Neural cell (in vitro differentiated cells): Measurements from ENCODE around the gene LGI4.

Experiments used
- EZH2 ChIP-seq: fragments of 200-600, 300-800 bp; shearing (Covaris generic), sonication (generic); IDR thresholded peaks from 2 replicates; pipeline ENCODE4 v1.6.1; 2014; ENCODE audit warnings: antibody characterized with exemption, low read length, borderline replicate concordance, mild to moderate bottlenecking; ENCODE audit not compliant: insufficient read depth, poor library complexity, severe bottlenecking
- MXI1 ChIP-seq: fragments of 450-650 bp; conservative IDR thresholded peaks from 2 replicates; pipeline ENCODE4 v1.6.1; 2014; ENCODE audit warnings: antibody characterized with exemption, mild to moderate bottlenecking; ENCODE audit not compliant: poor library complexity, severe bottlenecking
- POLR2AphosphoS5 ChIP-seq: IDR thresholded peaks from 2 replicates; pipeline ENCODE4 v1.6.1; 2012
- SMC3 ChIP-seq: fragments of 450-650 bp; conservative IDR thresholded peaks from 2 replicates; pipeline ENCODE4 v1.6.1; 2014; ENCODE audit warnings: antibody characterized with exemption, mild to moderate bottlenecking, moderate library complexity; ENCODE audit not compliant: poor library complexity
- TF ChIP-seq, protein P1 (sequence below): fragments of 450-650 bp; IDR thresholded peaks from 2 replicates; pipeline ENCODE4 v1.5.1; 2014; ENCODE audit warnings: antibody characterized with exemption, mild to moderate bottlenecking, moderate library complexity; ENCODE audit not compliant: poor library complexity, severe bottlenecking
- TF ChIP-seq, protein P2 (sequence below): IDR thresholded peaks from 2 replicates; pipeline ENCODE4 v1.6.1; 2012; ENCODE audit warnings: borderline replicate concordance

DNA sequence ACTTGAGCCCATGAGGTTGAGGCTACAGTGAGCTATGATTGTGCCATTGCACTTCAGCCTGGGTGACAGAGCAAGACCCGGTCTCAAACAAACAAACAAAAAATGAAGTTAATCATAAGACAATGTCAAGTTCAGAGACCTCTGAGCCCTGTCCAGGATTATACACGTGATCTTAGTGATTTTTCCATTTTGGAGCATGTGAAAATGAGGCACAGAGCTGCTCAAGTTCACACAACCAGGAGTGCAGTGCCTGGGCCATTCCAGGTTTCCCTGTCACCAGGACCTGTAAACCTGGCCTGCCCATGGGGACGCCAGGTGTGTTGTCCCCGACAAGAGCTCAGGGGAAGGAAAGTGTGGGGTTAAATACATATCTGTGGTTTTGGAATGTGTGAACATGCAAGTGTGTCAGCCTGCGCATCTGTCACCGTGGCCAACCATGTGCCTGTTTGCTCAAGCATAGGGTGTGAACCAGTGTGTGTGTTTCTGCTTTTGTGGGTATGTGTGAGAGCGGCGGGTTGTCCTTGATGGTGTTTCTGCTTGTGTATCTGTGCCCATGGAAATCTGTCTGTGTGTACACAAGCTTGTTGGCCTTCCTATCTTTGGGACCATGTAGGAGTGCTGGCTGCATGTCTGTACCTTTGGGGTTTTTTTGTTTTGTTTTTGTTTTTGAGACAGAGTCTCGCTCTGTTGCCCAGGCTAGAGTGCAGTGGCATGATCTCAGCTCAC, 2.3 kb upstream of the LGI4 start:
- TF ChIP-seq POLR2AphosphoS5 (no peak), EZH2 (no peak), SMC3 (no peak), MXI1 (no peak)
- TF ChIP-seq, protein P1, sequence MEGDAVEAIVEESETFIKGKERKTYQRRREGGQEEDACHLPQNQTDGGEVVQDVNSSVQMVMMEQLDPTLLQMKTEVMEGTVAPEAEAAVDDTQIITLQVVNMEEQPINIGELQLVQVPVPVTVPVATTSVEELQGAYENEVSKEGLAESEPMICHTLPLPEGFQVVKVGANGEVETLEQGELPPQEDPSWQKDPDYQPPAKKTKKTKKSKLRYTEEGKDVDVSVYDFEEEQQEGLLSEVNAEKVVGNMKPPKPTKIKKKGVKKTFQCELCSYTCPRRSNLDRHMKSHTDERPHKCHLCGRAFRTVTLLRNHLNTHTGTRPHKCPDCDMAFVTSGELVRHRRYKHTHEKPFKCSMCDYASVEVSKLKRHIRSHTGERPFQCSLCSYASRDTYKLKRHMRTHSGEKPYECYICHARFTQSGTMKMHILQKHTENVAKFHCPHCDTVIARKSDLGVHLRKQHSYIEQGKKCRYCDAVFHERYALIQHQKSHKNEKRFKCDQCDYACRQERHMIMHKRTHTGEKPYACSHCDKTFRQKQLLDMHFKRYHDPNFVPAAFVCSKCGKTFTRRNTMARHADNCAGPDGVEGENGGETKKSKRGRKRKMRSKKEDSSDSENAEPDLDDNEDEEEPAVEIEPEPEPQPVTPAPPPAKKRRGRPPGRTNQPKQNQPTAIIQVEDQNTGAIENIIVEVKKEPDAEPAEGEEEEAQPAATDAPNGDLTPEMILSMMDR = no peak
- TF ChIP-seq, protein P2, sequence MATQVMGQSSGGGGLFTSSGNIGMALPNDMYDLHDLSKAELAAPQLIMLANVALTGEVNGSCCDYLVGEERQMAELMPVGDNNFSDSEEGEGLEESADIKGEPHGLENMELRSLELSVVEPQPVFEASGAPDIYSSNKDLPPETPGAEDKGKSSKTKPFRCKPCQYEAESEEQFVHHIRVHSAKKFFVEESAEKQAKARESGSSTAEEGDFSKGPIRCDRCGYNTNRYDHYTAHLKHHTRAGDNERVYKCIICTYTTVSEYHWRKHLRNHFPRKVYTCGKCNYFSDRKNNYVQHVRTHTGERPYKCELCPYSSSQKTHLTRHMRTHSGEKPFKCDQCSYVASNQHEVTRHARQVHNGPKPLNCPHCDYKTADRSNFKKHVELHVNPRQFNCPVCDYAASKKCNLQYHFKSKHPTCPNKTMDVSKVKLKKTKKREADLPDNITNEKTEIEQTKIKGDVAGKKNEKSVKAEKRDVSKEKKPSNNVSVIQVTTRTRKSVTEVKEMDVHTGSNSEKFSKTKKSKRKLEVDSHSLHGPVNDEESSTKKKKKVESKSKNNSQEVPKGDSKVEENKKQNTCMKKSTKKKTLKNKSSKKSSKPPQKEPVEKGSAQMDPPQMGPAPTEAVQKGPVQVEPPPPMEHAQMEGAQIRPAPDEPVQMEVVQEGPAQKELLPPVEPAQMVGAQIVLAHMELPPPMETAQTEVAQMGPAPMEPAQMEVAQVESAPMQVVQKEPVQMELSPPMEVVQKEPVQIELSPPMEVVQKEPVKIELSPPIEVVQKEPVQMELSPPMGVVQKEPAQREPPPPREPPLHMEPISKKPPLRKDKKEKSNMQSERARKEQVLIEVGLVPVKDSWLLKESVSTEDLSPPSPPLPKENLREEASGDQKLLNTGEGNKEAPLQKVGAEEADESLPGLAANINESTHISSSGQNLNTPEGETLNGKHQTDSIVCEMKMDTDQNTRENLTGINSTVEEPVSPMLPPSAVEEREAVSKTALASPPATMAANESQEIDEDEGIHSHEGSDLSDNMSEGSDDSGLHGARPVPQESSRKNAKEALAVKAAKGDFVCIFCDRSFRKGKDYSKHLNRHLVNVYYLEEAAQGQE = no peak
